Measurements from ENCODE around the gene CYTH1.

The CYTH1 gene

GRCh38 chr17:78731904-78732303 is 50.2 kb downstream of the CYTH1 start:
- DNase-seq: no peak

- DNase-seq: no peak
Observed at GRCh38 chr17:78729641-78730040, 52.4 kb downstream of the CYTH1 start.

- DNase-seq: no peak
Observed at GRCh38 chr17:78728495-78728894, 53.6 kb downstream of the CYTH1 start.

- no peak for DNase-seq
Observed at GRCh38 chr17:78727476-78728229, 54.4 kb downstream of the CYTH1 start.

- DNase-seq: no peak
Observed at GRCh38 chr17:78727057-78727456, 55.0 kb downstream of the CYTH1 start.

- DNase-seq: no peak
Observed at GRCh38 chr17:78726513-78726912, 55.6 kb downstream of the CYTH1 start.

GRCh38 chr17:78725448-78726021 is 56.5 kb downstream of the CYTH1 start:
- no peak for DNase-seq

GRCh38 chr17:78724999-78725398 is 57.1 kb downstream of the CYTH1 start:
- no peak for DNase-seq

GRCh38 chr17:78724544-78724943 is 57.5 kb downstream of the CYTH1 start:
- DNase-seq: no peak

- DNase-seq: no peak
Observed at GRCh38 chr17:78723957-78724356, 58.1 kb downstream of the CYTH1 start.

GRCh38 chr17:78723001-78723796 is 58.9 kb downstream of the CYTH1 start:
- peak; percentile 21 for DNase-seq

GRCh38 chr17:78722246-78722761 is 59.8 kb downstream of the CYTH1 start:
- DNase-seq: no peak

- no peak for DNase-seq
Observed at GRCh38 chr17:78719630-78720298, 62.3 kb downstream of the CYTH1 start.

- no peak for DNase-seq
Observed at GRCh38 chr17:78718575-78719208, 63.4 kb downstream of the CYTH1 start.

GRCh38 chr17:78717431-78717980 is 64.6 kb downstream of the CYTH1 start:
- DNase-seq: peak; percentile 46

GRCh38 chr17:78716814-78717393 is 65.2 kb downstream of the CYTH1 start:
- DNase-seq: peak; percentile 86

GRCh38 chr17:78716292-78716691 is 65.8 kb downstream of the CYTH1 start:
- DNase-seq: no peak

- no peak for DNase-seq
Observed at GRCh38 chr17:78715876-78716275, 66.2 kb downstream of the CYTH1 start.

- DNase-seq: no peak
Observed at GRCh38 chr17:78715000-78715771, 66.9 kb downstream of the CYTH1 start.

GRCh38 chr17:78714534-78714933 is 67.5 kb downstream of the CYTH1 start:
- no peak for DNase-seq

GRCh38 chr17:78712043-78712442 is 70.0 kb downstream of the CYTH1 start:
- DNase-seq: no peak

Data from NCI-H774 (cell line).